Activated T-helper 1 cell treated with Interleukin-2 at 50 U/mL for 16 hours (primary cell): Measurements from ENCODE around the gene GPR139.

Experiments
- DNase-seq: peaks from one replicate; pipeline ENCODE4 v3.0.0-alpha.2; 2020; ENCODE audit warnings: low read depth

Gene GPR139

DNA sequence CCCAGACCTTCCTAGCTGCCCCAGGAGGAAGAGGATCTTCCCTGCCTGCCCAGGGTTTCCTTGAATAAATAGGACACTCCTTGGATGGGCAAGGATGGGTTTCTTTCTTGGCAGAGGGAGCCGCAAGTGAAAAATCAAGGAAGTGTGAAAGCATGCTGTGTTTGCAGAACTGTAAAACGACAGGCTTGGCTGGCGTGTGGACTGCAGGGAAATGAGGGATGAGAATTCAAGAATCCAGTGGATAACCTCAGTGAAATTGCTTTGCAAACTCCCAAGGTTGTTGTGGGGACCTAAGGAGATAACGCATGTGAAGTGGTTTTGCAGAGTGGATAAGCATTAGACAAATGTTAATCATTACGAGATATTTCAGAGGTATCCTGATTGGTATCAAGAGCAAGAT, 20.4 kb downstream of the GPR139 start:
- DNase-seq, result no peak

DNA sequence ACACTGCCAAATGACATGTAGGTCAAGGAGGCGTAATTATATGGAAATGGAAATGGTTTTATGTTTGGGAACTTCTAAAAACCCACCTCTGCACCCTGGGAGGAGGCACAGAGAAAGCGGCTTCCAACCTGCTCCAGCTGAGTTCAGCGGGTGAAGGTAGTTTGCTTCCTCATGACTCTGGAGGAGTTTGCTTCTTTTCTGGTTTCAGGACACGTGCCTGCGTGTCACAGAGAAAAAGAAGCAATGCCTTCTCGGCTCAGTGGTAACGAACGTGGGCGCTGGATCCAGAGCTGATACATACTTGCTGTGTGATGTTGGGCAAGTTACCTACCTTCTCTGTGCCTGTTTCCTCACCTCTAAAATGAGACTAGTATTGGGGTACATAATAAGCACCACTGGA, 22.1 kb downstream of the GPR139 start:
- DNase-seq, result no peak

DNA sequence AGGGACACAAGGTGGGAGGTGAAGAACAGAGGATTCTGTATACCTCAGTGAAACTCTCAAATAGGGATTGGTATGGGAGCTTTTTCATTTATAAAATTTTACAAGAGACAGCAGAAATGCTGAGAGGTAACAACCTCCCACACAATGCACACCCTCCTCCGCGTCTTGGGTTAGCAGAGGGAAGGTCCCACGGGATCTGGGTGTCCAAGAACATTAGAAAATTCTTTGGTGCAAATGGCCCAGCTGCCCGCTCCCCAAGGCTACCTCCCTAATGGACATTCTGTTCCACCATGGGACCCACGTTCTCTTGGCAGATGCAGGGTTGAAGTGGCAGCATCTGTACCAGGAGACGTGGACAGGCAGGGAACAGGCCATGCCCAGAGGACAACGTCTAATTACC, 22.5 kb downstream of the GPR139 start:
- DNase-seq, result no peak

DNA sequence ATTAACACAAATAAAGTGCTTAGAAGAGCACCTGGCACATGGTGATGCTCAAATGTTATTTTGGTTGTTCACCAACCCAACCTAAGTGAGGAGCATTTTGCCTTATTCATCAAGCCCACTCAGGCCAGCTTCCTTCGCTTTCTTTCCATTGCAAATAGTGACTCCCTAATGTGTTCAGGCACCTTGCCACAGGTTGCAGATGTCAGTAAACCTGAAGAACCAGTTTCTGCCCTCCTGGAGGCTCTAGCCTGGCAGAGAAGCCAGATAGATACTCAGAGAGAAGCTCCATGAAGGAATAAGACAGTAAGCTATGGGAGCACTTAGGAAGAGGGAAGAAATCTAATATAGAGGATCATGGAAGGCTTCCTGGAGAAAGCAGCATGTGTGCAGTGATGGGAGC, 23.9 kb downstream of the GPR139 start:
- no peak for DNase-seq

DNA sequence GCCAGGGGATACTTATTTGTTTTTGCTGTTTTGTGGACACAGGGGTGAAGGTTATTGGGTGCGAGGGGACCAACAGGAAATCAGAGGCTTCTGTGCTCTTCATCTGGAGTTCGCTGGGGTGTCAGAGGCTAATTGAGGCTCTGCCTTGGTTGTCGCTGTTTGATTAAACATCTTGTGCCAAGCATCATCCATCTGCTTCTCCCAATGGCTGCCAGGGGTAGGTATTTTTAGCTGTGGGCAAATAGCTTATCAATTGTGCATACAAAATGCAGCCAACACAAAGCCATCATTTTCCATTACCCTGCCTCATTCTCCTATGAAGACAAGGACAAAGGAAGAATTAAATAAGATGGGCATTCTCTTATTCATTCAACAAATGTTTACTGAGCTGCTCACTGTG, 27.8 kb downstream of the GPR139 start:
- no peak for DNase-seq

DNA sequence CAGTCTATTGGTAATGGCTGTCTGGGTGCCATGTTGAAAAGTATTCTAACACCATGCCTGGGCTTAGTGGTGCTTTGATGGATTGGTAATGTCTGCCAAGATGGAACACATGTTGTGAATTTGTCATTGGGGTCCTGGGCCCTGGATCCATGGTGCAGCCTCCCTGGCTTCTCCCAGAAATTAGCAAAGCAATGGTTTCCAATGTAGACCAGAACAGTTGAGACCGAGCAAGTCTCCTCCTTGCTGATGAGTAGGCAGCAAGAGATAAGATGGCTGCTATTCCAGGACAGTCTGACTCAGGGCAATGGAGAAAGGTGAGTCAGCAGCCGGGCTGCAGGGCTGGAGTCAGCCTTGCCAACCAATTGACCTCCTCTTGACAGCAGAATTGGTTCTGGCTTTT, 30.8 kb downstream of the GPR139 start:
- DNase-seq, result no peak

DNA sequence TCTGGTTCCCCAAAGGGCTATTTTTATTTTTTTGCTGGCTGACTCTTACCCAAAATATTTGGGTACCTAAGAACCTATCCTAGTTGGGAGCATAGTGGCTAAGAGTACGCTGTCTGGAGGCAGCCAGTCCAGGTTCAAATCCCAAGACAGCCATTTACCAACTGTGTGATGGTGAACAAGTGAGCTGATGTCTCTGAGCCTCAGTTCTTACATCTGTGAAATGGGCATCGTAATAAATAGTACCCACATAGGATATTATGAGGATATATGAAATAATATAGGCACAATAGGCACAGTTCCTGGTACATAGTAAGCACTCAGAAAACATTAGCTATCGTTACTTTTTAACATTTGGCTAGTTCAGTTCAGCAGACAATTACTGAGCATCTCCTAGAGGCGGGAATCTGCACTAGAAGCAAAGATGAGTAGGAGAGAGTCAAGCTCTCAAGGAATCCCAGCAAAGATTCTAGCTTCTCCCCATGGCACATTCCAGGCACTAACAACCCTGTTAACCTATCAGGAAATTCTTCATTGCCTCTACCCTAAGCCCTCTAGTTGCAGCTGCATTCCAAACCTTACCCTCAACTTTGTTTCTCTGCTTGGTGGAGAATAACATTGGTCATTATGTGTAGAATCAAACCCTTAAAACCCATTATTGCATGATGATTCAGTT, 31.6 kb downstream of the GPR139 start:
- DNase-seq, result no peak

DNA sequence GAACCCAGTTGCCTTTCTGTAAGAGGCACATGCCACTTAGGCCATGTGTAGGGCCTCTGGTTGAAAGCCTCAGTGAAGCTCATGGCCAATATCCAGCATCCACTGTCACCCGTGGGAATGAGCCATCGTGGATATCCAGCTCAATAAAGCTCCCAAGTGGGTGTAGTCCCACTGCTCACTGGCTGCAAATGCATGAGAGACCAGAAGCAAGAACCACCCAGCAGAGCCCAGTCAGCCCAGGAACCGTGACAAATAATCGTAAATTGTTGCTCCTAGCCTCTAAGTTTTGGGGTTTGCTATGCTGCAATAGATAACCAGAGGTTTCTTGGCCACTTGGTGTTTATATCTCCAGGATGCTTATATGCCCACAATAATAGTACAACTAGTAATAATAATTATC, 33.7 kb downstream of the GPR139 start:
- no peak for DNase-seq

DNA sequence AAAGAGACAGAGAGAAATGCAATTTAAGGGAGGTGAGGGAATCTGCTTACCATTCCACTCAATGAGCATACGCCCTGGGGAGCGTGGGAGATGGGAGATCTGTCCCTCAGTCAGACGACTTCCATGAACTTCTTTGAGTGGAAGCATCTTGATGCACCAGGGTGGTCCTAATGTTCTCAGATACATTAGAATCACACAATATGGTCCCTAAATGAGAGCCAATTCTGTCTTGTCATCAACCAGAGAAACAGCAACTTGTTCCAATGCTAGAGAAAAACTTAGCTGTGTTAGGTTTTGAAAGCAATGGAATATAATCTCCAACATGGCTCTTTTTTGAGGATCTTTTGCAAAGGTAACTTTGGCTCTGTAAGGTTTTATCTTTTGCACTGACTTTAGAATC, 44.1 kb downstream of the GPR139 start:
- no peak for DNase-seq

DNA sequence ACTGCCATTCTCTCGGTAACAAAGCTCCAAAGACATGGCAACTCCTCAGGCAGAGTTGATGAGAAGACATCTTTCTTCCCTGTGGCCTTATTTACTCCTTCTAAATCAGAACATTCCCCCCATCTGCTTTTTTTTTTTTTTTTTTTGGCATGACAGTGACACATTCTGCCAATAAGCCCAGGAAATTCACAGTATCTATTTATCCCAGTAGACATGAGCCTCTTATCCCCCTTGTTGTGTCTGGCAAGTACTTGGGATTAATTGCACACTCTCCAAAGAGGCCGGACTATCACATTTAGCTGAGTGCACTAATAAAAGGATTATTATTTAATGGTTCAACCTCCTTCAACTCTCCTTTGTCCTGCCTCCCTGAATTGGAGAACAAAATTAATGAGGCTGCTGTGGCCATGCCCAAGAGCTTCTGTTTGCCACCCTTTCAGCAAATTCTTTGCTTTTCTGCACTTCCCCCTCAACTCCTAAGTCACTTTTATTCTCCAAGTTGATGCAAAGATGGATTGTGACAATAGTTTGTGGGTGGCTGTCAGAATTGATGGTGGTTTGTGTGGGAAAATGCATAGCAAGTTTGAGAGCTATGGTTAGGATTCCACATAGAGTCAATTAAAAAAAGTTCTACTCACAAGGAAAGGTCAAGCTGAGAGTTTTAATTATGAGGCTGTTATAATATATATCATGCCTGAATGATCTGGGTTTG, 47.2 kb downstream of the GPR139 start:
- no peak for DNase-seq

DNA sequence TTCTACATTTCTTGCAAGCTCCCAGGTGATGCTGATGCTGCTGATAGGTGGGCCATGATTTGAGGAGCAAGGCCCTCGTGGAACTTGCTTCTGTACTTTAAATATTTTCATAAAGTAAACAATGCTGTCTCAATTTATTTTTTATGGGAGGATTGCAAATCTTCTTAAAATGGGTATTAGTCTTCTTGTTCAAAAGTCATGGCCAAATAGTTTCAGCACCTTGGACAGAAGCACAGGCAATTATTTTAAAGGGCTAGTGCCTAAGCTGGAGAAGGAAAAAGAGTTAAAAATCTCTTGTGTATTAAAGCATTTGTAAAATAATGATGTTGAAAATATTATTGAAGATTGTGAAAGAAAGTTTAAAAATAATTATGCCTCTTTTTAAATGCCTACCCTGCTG, 50.5 kb downstream of the GPR139 start:
- no peak for DNase-seq

DNA sequence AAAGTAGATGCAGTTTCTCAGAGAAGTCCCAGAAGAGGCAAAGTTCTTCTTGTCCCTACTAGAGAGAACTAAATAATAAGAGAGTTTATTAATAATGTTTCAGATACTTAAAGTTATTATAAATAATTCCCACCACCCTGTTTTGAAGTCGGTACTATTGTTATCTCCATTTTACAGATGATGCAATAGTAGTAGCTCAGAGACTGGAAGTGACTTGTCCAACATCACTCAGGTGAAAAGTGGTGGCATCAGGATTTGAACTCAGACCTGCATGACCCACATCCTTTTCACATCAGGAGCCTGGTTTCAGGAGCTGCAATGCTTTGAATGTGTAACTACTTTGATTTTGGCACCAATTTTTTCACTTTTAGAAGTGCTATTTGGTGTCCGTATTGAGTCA, 52.7 kb downstream of the GPR139 start:
- DNase-seq, result no peak

DNA sequence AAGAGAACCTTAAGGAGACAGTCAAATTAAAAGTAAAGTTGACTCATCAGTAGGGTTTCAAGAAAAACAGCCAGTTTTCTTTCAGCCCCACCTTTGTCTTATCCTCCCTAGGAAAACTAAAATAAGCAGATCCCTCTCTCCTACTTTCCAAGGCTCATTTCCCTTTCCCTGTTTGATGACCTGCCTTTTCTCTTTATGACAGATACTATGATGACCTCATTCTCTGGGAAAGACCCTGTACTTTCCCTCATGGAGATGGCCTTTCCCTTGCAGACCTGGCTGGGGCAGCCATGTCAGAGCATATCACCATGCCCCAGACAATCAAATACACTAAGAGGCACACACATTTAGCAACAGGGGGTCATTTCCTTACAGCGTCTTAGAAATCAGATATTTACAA, 53.6 kb downstream of the GPR139 start:
- DNase-seq, result no peak

DNA sequence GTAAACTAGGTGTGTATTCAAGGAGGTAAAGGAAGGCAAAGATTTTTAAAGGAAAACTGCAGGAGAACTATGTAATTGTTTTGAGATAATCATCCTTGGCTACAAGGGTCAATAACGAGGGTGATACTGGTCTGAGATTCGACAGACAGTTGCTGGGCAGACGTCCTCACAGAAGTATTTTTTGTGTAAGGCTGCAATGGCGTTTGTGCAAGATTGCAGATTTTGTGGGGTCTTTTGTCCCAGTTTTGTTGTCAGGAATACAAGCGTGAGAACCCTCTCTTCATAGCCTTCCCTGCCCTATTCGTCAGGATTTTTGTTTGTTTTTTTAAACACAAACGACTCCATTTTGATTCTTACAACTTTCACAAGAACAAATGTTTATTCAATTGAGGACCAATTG, 57.5 kb downstream of the GPR139 start:
- no peak for DNase-seq

DNA sequence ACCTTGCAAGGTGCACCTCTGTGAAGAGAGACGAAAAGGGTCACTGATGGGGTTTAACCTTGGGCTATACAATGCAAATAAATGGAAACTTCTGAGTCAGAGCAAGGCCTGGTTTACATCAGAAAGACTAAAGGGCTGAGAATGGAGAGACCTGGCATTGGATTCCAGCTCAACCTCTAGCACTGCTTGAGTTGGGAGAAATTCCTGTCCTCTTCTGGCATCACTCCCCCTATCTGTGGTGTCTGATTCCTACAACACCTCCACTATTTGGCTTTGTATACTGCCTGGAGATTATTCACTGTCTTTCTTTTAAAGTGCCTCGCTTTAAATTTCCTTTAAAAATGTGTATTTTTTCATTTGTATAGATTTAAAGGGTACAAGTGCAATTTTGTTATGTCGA, 68.8 kb downstream of the GPR139 start:
- no peak for DNase-seq

DNA sequence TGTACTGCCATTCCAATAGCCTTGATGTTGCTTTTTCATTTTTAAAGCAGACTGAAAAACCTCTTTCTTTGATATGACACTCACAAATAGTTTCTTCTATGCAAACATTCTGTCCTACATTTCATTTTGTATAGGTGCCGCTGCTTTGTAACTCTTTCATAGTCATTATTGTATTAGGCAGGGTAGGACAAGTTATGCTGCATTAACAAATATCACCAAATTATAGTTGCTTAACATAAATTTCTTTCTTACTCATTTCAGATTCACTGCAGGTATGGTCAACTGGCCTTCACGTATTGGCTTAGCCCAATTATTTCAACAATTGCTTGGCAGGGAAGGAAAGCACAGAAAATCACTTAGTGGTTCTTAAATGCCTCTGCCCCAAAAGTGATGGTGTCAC, 70.8 kb downstream of the GPR139 start:
- no peak for DNase-seq

DNA sequence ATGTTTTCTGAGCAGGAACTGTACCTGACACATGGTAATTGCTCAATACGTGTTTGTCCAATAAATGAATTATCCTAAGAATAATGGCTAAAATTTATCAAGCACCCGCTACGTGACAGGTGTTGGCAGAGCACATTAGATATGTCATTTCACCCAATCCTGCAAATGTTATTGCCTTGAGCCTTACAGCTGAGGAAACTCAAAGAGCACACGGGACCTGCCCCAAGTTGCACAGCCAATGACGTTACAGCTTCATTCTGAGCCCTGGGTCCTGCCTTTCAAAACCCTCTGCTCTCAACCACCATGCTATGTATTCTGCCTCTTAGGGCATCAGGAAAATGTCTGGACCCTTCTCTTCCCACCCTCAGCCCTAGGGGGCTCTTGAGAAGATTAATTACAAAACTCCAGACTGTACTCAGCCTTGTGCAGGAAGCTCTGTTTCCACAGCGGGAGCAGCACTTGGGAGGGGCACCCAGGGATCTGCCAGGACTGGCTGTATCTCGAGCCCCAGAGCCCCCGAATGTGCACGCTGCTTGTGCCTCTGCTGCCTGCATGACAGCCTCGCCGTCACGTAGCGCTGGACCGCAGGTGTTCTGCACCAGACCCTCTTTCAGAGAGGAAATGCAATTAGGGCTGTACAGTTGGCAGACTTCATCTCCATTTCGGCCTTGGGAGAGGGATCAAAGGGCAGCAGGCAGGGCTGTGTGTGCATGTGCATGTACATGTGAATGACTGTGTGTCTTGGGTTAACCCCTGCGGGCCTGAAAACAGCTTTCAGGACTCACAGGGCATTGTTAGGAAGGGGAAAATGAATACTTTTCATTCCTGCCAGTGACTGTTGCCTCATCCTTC, 71.6 kb downstream of the GPR139 start:
- no peak for DNase-seq

DNA sequence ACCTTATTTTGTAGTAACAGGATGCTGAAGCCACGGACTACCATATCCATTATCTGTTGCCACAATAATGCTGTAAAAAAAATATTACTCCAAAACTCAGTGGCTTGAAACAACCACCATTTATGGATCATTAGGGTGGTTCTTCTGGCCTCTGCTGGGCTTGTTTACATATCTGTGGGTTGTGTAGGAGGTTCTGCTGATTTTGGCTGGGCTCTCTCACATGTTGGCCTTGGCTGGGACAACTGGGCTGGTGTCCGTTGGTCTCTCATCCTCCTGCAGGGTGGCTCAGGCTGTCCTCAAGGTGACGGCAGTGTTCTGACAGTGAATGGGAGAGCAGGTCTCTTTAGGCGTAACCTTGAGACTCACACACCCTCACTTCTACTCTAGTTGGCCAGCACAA, 76.0 kb downstream of the GPR139 start:
- no peak for DNase-seq

DNA sequence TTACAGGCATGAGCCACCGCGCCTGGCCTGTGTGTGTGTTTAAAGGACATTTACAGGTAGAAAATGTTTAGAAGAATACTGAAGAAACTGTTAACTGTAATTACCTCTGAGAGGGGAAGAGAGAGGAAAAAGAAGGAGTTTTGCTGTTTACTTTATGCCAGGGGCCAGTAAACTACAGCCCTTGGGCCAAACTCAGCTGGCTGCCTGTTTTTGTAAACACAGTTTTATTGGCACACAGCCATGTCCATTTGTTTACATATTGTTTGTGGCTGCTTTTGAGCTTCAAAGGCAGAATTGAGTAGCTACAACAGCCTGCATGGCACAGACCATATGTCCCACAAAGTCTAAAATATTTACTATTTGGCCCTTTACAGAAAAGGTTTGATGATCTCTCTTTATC, 76.4 kb downstream of the GPR139 start:
- no peak for DNase-seq

DNA sequence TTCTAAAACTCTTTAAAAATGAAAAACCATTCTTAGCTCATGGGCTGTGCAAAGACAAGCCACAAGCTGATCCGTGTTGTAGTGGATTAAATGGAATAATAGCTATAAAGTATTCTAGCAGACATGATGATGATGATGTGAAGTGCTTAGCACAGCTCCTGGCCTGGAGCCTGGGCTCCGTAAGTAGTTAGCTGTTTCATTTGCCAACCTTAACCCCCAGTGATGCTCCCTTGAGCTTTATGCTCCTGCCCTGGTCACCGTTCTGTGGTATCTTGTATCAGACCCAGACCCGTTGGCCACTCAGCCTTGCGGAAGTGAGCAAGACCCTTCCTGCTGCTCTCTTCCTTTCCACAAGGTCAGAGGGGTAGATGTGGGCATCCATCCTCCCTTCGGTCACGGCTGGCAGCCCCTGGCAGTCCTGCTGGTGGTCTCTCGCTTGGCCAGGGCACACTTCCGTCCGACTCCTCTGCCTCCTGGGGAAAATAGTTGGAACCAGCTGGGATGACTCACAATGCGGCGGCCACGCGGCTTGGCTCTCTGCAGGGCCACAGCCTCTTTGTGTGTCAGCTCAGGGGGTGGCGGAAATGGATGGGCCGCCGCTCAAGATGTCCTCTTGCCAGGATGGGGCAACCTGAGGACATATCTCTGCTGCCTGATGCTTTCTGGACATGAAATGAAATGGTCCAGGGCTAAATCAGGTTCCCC, 79.1 kb downstream of the GPR139 start:
- no peak for DNase-seq

DNA sequence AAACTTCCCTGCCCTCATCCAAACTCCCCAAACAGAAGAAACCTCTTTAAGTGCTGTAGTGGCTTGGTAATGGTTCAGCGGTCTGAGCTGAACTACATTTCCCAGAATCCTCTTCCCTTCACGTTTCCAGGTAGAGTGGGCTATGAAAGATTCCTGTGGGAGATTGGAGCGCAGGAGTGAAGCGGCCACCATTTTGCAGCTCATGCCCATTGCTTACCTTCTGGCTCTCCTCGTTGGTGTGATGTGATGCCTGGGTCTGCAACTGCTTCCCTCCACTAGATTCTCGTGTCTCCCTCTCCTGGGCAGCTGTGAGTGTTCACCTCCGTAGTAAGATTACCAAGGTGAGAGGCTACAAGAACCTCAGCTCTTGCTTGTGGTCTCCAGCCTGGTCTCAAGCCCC, 82.1 kb downstream of the GPR139 start:
- no peak for DNase-seq

DNA sequence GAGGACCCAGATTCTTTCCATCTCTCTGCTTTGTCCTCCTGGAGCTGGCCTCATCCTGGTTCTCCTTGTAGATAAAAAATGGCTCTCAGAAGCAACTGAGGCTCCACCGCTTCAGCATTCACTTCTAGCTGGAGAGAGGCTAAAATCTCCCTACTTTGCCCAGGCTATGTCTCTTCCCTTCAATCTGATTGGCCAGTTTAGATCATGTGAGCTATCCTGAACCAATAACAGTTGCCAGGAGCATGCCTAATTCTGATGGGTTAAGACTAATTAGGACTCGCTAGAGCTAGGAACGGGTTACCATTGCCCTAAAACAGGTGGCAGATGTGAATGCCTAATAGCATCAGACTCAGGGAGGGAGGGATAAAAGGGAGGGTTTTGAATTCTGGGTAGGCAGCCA, 89.6 kb downstream of the GPR139 start:
- no peak for DNase-seq
